Astrocyte of the cerebellum (primary cell): ENCODE results near the gene ANKRD44.

ENCODE experiments used
- DNase-seq: peaks from one replicate; pipeline ENCODE4 v3.0.0-alpha.2; 2011; ENCODE audit warnings: low read depth
- H3K4me3 ChIP-seq: 2 replicates; pipeline ENCODE4 v1.5.1; 2011; ENCODE audit warnings: mild to moderate bottlenecking, low read depth, low read length, moderate library complexity
- in situ Hi-C: cut with HindIII; loops from 2 replicates; pipeline ENCODE4 v1.10.0; 2017; ENCODE audit warnings: low sequenced_read_pairs
- TF ChIP-seq, protein P1 (sequence below): IDR thresholded peaks from 2 replicates; pipeline ENCODE4 v1.5.1; 2012; ENCODE audit warnings: low read length, low read depth, moderate library complexity, mild to moderate bottlenecking; ENCODE audit errors: missing control alignments

The ANKRD44 gene

DNA sequence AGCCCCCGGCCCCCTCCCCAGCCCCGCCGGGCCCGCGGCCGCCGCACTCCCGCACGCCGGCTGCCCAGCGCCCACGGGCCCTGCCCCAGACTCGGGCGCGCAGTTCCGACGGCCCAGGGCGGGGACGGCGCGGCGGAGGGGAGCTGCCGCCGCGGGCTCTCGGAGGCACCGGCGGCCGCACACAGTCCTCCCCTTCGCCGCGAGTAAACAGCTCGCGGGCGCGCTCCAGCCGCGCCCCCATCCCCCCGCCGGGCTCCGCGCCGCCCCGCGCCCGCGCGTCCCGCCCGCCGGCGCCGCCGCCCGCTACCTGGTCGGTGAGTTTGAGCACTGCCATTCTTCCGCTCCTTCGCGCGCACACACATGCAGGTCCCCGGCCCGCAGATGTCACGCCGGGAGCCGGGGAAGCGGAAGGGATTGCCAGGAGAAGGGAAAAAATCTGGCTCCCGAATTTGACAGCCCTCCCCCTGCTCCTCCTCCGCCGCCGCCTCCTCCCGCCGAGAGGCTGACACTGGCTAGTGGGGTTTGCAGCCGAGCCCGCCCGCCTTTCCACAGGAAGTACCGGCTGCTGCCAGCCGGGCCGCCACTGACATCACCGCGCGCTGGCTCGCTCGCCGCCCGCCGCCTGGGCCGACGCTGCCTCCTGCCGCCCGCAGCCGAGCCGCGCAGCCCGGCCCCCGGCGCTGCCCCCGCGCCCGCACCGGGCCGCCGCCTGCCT lies at the start of gene ANKRD44:
Gene ANKRD44, minus strand, starts transcription at position 510 of the 715 bp plus-strand sequence. Its CDS starts 176 bp downstream, at position 334.
- TF ChIP-seq, protein P1, sequence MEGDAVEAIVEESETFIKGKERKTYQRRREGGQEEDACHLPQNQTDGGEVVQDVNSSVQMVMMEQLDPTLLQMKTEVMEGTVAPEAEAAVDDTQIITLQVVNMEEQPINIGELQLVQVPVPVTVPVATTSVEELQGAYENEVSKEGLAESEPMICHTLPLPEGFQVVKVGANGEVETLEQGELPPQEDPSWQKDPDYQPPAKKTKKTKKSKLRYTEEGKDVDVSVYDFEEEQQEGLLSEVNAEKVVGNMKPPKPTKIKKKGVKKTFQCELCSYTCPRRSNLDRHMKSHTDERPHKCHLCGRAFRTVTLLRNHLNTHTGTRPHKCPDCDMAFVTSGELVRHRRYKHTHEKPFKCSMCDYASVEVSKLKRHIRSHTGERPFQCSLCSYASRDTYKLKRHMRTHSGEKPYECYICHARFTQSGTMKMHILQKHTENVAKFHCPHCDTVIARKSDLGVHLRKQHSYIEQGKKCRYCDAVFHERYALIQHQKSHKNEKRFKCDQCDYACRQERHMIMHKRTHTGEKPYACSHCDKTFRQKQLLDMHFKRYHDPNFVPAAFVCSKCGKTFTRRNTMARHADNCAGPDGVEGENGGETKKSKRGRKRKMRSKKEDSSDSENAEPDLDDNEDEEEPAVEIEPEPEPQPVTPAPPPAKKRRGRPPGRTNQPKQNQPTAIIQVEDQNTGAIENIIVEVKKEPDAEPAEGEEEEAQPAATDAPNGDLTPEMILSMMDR: no peak
- DNase-seq: peak; percentile 52
- H3K4me3 ChIP-seq: peak within 1 kb of the TSS; percentile 72
- in situ Hi-C loops: no loop called here

DNA sequence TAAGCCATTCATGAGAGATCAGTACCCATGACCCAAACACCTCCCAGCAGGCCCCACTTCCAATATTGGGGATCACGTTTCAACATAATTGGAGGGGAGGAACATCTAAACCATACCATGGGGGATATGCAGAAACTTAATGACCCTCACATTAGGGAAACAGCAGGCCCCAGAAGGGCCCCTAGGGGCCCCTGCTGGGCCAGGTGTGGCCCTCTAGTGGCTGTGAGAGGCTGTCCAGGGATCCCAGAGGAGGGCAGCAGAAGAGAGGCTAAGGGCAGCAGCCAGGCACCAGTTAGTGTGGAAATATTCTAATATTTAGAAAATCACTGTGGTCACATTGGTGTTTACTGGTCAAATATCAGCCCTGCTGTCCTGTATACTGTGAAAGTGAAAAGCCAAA lies 49.3 kb upstream of the ANKRD44 start:
- TF ChIP-seq, protein P1: no peak
- no peak for DNase-seq
- in situ Hi-C loops: loop anchor here (5.0 kb wide), 1 partner anchor 78 kb away; no protein-coding TSS in a partner anchor
- no peak overlapping the region for H3K4me3 ChIP-seq

DNA sequence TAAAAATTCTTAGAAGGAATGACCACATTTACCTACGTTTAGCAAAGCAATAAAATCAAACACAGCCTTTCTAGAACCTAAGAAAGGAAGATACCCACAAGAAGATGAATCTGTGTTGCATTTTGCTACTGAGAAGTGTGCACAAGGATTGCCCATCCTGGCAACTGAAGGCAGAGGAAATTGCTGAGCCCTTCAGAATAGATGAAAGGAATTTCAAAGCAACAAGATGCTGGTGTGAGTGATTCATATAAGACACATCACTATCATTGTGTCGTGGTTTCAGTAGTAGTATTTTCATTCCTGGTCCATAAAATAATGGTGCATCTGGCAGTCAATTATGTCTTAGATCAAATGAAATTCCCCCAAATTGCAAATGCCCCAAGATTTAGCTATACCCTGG lies 48.4 kb upstream of the ANKRD44 start:
- in situ Hi-C loops: loop anchor here (5.0 kb wide), 1 partner anchor 77 kb away; no protein-coding TSS in a partner anchor
- no peak overlapping the region for H3K4me3 ChIP-seq
- TF ChIP-seq, protein P1: no peak
- DNase-seq: no peak

DNA sequence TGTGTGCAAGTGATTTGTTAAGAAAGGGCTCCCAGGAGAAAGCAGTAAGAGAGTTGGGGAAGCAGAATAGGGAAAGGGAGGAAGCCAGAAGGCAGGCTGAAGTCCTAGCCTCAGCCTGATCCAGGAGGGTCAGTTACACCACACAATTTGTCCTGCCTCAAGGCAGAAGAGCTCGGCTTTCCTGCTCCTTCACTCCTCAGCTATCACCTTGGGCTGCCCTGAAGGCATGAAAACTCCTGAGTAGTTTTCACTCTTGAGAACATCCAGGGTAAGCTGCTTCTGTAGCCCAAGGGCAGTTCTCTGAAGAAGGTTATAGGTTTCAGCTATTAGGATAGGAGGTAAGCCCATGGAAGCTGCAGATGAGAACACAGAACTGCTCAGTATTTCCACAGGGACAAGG lies 47.4 kb upstream of the ANKRD44 start:
- DNase-seq: no peak
- in situ Hi-C loops: loop anchor here (5.0 kb wide), 1 partner anchor 76 kb away; no protein-coding TSS in a partner anchor

DNA sequence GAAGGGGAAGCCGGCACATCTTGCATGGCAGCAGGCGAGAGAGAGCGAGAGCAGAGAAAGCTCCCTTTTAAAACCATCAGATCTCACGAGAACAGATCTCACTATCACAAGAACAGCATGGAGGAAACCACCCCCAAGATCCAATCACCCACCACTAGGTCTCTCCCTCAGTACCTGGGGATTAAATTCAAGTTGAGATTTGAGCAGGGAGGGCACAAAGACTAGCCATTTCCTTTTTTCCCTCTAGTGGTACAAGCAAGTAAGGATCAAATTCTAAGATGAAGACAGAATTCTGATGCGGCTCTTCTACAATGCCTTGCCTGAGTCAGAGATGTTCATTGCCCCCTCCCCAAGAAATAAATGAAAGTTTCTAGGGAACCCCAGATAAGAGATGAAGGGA lies 45.6 kb upstream of the ANKRD44 start:
- DNase-seq: no peak
- TF ChIP-seq, protein P1: peak; percentile 51
- in situ Hi-C loops: loop anchor here (5.0 kb wide), 1 partner anchor 74 kb away; no protein-coding TSS in a partner anchor
- H3K4me3 ChIP-seq: no peak overlapping the region

More for the DNA sequence above, 47.4 kb upstream of the ANKRD44 start:
- TF ChIP-seq, protein P1: no peak
- no peak overlapping the region for H3K4me3 ChIP-seq

DNA sequence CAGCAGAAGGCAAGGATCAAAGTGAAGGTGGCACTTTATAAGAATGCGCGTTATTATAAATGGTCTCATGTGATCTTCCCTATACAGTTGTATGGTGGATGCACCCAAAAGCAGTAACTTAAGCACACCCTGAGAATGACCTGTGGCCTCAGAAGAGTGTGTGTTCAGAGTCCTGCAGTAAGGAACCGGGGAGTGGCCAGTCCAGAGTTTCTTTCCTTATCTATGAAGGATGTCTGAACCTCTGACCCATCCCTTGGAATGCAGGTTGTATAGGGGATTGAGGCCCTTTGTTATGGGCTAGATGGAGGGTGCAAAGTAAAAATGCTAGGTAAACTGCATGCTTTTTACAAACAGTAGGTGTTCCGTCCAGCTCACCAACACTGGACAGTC lies 43.6 kb upstream of the ANKRD44 start:
- TF ChIP-seq, protein P1: no peak
- no peak overlapping the region for H3K4me3 ChIP-seq
- in situ Hi-C loops: no loop called here
- no peak for DNase-seq
